Sigmoid colon (tissue), 4 donors: Measurements from ENCODE around the gene ZSCAN22.

Experiments used
- CTCF ChIP-seq, 4 experiments: fragments of 450-650 bp in 3 of 4; fragments of 200-600 bp in 1 of 4; IDR thresholded peaks; one replicate each; pipeline ENCODE4 v1.5.1; 2016 to 2019; ENCODE audit warnings: antibody characterized with exemption in 4 of 4, mild to moderate bottlenecking in 3 of 4, moderate library complexity in 2 of 4
- EP300 ChIP-seq, 4 donors: sonication (generic); formaldehyde crosslinking; IDR thresholded peaks; one replicate each; pipeline ENCODE4 v1.6.1; 2017; ENCODE audit warnings: antibody characterized with exemption in 4 of 4
- POLR2A ChIP-seq, 2 donors: fragments of 450-650 bp; IDR thresholded peaks; one replicate each; pipeline ENCODE4 v1.6.1; 2016; ENCODE audit warnings: antibody characterized with exemption in 2 of 2, mild to moderate bottlenecking in 2 of 2, moderate library complexity in 2 of 2
- POLR2AphosphoS5 ChIP-seq, 4 donors: sonication (generic); formaldehyde crosslinking; IDR thresholded peaks; one replicate each; pipeline ENCODE4 v1.6.1; 2017; ENCODE audit warnings: antibody characterized with exemption in 4 of 4

GRCh38 chr19:58330458-58330857, 3.7 kb downstream of the ZSCAN22 start:
- TF ChIP-seq CTCF (IDR thresholded peaks at IDR 0.05) (no peak), EP300 (IDR thresholded peaks at IDR 0.05) (no peak), POLR2A (IDR thresholded peaks at IDR 0.05) (no peak), POLR2AphosphoS5 (IDR thresholded peaks at IDR 0.05) (peak in 2 of 4 donors; percentile 29 to 52)
